Mononuclear cell (primary cell): Measurements from ENCODE around the gene ZCCHC14. TPM values are rescaled to one million over a fixed set of nuclear protein-coding genes. Genes with fewer than 3 reads are reported as not detected.
"Not testable (repeated sequence)": the region's sequence is repeated elsewhere in the genome, so short reads cannot be mapped to it uniquely, and the experiment has no call there.

Experiments used
- H3K27me3 ChIP-seq: 2 replicates; pipeline ENCODE4 v1.6.0; 2011; ENCODE audit warnings: low read length, control low read depth; ENCODE audit not compliant: insufficient read depth
- H3K4me1 ChIP-seq: 2 replicates; pipeline ENCODE4 v1.5.1; 2011; ENCODE audit warnings: mild to moderate bottlenecking, low read length, control low read depth; ENCODE audit not compliant: insufficient read depth
- H3K4me3 ChIP-seq: 2 replicates; pipeline ENCODE4 v1.5.1; 2011; ENCODE audit warnings: mild to moderate bottlenecking, low read length, moderate library complexity
- H3K9me3 ChIP-seq: 2 replicates; pipeline ENCODE4 v1.5.1; 2011; ENCODE audit warnings: low read depth, mild to moderate bottlenecking, control low read depth, low read length
- total RNA-seq: library from RNA; depleted of rRNA; stranded (reverse); fragments of >200 nt; gene quantifications from one replicate; pipeline ENCODE4 v1.2.3, GENCODE V29; 2012

Gene ZCCHC14
- total RNA-seq, 1 donor, result 6.0 TPM

GRCh38 chr16:87363771-87364455, 128.9 kb downstream of the ZCCHC14 start:
- Histone ChIP-seq H3K4me1 (peaks cover 17% of the 10 kb centered on the region), H3K4me3 (no peak overlapping the region), H3K27me3 (peaks cover 10% of the 10 kb centered on the region), H3K9me3 (no peaks in the 10 kb centered on the region)

GRCh38 chr16:87362828-87363559, 129.8 kb downstream of the ZCCHC14 start:
- H3K4me1 ChIP-seq, H3K27me3 ChIP-seq, H3K4me3 ChIP-seq, H3K9me3 ChIP-seq: not testable (repeated sequence)

- Histone ChIP-seq H3K27me3 (peaks cover under 1% of the 10 kb centered on the region), H3K4me1 (peaks cover 5% of the 10 kb centered on the region), H3K9me3 (no peaks in the 10 kb centered on the region), H3K4me3 (no peak overlapping the region)
Measured at GRCh38 chr16:87361916-87362619, 130.8 kb downstream of the ZCCHC14 start.

GRCh38 chr16:87360862-87361610, 131.8 kb downstream of the ZCCHC14 start:
- Histone ChIP-seq H3K4me1 (peaks cover 5% of the 10 kb centered on the region), H3K4me3 (no peak overlapping the region), H3K27me3 (no peaks in the 10 kb centered on the region), H3K9me3 (no peaks in the 10 kb centered on the region)

GRCh38 chr16:87359121-87359520, 133.7 kb downstream of the ZCCHC14 start:
- Histone ChIP-seq H3K4me3 (no peak overlapping the region), H3K4me1 (no peaks in the 10 kb centered on the region), H3K27me3 (no peaks in the 10 kb centered on the region), H3K9me3 (no peaks in the 10 kb centered on the region)

GRCh38 chr16:87358696-87359095, 134.1 kb downstream of the ZCCHC14 start:
- H3K4me1 ChIP-seq, result no peaks in the 10 kb centered on the region
- no peaks in the 10 kb centered on the region for H3K9me3 ChIP-seq
- no peaks in the 10 kb centered on the region for H3K27me3 ChIP-seq
- H3K4me3 ChIP-seq, result no peak overlapping the region

GRCh38 chr16:87358250-87358649, 134.6 kb downstream of the ZCCHC14 start:
- H3K9me3 ChIP-seq, result no peaks in the 10 kb centered on the region
- H3K4me1 ChIP-seq, result no peaks in the 10 kb centered on the region
- H3K4me3 ChIP-seq, result no peak overlapping the region
- H3K27me3 ChIP-seq, result no peaks in the 10 kb centered on the region

GRCh38 chr16:87356491-87356853, 136.4 kb downstream of the ZCCHC14 start:
- H3K4me3 ChIP-seq, result no peak overlapping the region
- no peaks in the 10 kb centered on the region for H3K27me3 ChIP-seq
- H3K9me3 ChIP-seq, result no peaks in the 10 kb centered on the region
- no peaks in the 10 kb centered on the region for H3K4me1 ChIP-seq

Other genes with a start within 250 kb of the ZCCHC14 start
- gene C16orf95, start 175.6 kb downstream of the ZCCHC14 start, total RNA-seq, result 0.42 TPM
- 17.3 TPM for gene FBXO31, start 109.2 kb downstream of the ZCCHC14 start, total RNA-seq
- 63.1 TPM for gene MAP1LC3B, start 100.7 kb downstream of the ZCCHC14 start, total RNA-seq
- not detected for gene JPH3, start 109.5 kb upstream of the ZCCHC14 start, total RNA-seq